Right ventricle myocardium superior (tissue), 1 donor: ENCODE results near the gene POLG2. TPM values are rescaled to one million over a fixed set of nuclear protein-coding genes. Genes with fewer than 3 reads are reported as not detected.
"Not testable (repeated sequence)": the region's sequence is repeated elsewhere in the genome, so short reads cannot be mapped to it uniquely, and the experiment has no call there.

Experiments
- ATAC-seq: fragments of 200-7000 bp; cut with Tn5 transposase; one replicate; pipeline ENCODE4 v1.9.1; 2020; ENCODE audit warnings: mild to moderate bottlenecking; ENCODE audit not compliant: poor library complexity
- DNase-seq: peaks from one replicate; pipeline ENCODE4 v3.0.0-alpha.2; 2020
- intact Hi-C: fragments of 100-400 bp; cut with DNase I; formaldehyde crosslinking; loops from one replicate; pipeline ENCODE4 v1.11.2; 2022
- microRNA-seq: library from miRNA; unstranded; fragments of <30 nt; microRNA quantifications from one replicate; pipeline ENCODE4 v1.2.0, GENCODE V29; 2020
- total RNA-seq: library from RNA; stranded (reverse); fragmentation: NEBNext Ultra II Directional; extraction: Animal tissue kit (Norgen Biotek cat#: 25700); gene quantifications from one replicate; pipeline ENCODE4 v1.2.1, GENCODE V29; 2021
- donor health status: DM: no; HTN: yes; CAD: no; lungs with severe emphysema.

Gene POLG2
- total RNA-seq, 1 donor from 2014 or later: 7.4 TPM

DNA sequence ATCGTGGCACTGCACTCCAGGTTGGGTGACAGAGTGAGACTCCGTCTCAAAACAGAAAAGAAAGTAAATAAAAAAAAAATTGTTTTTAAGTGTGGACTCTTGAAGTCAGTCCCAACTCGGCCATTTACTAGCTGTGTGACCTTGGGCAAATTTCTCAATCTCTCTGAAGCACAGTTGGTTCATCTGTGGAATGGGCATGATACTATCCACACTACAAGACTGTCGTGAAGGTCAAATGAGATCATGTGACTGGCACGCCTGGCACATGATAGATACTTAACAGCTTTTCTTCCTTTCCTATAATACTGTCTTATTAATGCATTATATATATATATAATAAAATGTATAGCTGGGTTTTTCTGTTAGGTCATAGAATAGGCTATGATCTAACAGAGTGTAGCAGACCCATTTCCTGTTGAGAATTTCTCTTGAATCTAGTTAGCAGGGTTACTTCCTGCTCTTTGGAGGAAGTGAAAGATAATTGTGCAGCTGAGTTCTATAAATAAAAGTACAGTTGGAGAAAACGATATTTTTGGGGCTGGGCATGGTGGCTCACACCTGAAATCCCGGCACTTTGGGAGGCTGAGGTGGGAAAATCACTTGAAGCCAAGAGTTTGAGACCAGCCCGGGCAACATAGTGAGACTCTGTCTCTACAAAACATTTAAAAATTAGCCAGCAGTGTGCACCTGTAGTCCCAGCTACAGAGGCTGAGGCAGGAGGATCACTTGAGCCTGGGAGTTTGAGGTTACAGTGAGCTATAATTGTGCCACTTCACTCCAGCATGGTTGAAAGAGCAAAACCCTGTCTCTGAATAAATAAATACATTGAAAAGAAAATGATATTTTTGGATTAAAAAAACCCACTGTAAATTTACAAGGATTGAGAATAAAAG lies 40.6 kb downstream of the POLG2 start:
- no peak for ATAC-seq
- no peak for DNase-seq
- intact Hi-C loops: no loop called here

DNA sequence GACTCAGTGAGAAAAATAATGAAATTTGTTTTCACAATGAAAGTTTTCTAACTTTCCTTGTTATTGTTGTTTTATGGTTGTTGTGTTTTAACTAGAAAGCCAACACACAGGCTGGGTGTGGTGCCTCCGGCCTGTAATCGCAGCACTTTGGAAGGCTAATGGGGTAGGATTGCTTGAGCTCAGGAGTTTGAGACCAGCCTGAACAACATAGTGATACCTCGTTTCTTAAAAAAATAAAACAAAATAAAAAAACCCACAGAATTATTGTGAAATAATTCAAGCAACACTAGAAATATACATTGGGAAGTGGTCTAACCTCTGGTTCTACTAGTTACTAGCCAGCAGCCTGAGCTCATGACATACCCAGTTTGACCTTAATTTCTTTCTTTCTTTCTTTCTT lies 47.3 kb downstream of the POLG2 start:
- ATAC-seq (no peak), DNase-seq (no peak)
- intact Hi-C loops: no loop called here

DNA sequence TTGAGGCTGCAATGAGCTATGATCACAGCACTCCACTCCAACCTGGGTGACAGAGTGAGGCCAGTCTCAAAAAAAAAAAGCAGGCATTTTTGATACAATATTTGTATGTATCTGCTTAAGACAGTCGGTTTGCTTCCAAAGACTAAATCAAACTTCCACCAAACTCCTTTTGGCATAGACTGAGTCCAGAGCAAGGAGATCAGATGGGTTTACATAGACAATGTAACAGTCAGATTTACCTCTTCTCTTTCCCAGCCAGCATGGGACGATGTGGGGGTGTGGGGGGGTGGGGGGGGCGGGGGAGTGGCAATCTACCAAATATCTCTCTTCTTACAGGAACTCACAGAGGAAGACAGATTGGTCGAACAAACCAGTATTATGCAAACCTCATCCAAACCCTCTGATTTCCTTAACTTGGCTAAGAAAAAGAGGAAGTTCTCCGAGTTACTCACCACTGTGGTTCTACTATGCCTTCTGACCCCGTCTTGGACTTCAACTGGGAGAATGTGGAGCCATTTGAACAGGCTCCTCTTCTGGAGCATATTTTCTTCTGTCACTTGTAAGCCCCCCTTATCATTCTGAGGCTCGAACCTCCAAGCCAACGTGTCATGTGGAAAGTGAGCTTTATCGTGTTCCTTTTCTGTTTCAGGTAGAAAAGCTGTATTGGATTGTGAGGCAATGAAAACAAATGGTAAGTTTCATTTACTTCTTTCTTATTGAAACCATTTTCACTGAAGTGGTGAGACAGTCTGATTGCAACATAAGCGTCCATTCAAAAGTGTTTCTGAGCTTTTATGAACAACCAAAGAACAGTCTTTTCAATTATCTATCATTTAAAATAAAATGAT lies 48.0 kb downstream of the POLG2 start, which contains the start of gene MILR1:
Gene MILR1, plus strand, starts transcription at position 451 of the 848 bp plus-strand sequence. Its CDS starts 54 bp downstream, at position 505.
- ATAC-seq: peak; percentile 97
- intact Hi-C loops: no loop called here
- no peak for DNase-seq

DNA sequence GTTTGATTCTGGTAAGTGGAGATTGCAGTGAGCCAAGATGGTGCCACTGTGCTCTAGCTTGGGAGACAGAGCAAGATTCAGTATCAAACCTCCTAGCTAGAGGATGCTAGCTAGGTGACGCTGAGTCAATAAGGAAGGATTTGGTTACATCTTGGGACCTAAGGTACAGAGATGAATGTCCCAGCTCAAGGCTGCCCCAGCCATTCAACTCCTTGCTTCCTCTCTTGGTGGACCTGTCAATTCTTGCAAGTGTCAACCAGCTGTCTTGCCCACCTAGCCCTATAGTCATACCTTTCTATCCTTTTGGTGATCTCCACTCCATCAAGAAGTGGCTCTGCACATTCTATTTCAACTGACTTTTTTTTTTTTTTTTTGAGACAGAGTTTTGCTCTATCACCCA lies 49.3 kb downstream of the POLG2 start:
- intact Hi-C loops: no loop called here
- ATAC-seq (no peak), DNase-seq (no peak)

DNA sequence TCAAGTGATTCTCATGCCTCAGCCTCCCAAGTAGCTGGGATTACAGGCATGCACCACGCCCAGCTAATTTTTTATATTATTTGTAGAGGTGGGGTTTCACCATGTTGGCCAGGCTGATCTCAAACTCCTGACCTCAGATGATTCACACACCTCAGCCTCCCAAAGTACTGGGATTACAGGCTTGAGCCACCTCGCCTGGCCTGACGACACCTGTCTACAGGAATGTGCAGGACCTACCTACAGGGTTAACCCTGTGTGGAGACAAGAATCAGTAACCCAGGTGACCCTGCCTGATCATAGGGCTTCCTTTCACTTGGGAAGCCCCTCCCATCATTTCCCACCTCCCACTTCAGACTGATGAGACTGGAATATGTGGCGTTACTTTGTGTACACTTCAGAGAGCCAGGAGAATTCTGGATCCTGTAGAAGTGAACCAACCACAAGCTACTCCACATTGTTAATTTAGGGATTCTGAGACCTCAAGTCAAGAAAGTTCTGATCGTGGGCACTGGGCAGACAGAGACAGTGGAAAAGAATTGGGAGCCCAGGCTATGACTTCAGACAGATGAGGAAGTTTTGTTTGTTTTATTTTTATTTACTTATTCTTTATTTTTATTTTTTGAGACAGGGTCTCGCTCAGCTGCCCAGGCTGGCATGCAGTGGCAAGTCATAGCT lies 53.6 kb downstream of the POLG2 start:
- ATAC-seq (no peak), DNase-seq (no peak)
- intact Hi-C loops: no loop called here

DNA sequence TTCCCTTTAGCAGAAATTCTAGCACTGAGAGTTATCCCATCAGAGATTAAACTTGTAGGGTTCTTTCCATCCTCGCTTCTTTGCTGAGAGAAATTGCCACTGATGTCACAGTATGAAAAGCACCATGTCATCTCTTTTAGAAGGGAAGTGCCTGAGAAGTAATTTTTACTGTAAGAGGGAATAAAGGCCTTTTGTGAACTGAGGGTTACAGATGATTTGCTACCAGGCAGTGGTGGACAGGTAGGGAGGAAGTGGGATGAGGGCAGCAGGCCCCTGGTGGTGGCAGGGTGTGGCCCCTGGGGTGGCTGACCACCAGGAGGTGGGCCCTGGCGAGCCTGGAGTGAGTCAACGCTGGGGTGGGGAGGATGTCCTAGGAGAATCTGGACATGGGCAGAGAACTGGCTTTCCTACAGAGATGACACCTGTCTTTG lies 54.3 kb downstream of the POLG2 start:
- intact Hi-C loops: no loop called here
- DNase-seq: peak; percentile 44
- ATAC-seq: peak; percentile 71

DNA sequence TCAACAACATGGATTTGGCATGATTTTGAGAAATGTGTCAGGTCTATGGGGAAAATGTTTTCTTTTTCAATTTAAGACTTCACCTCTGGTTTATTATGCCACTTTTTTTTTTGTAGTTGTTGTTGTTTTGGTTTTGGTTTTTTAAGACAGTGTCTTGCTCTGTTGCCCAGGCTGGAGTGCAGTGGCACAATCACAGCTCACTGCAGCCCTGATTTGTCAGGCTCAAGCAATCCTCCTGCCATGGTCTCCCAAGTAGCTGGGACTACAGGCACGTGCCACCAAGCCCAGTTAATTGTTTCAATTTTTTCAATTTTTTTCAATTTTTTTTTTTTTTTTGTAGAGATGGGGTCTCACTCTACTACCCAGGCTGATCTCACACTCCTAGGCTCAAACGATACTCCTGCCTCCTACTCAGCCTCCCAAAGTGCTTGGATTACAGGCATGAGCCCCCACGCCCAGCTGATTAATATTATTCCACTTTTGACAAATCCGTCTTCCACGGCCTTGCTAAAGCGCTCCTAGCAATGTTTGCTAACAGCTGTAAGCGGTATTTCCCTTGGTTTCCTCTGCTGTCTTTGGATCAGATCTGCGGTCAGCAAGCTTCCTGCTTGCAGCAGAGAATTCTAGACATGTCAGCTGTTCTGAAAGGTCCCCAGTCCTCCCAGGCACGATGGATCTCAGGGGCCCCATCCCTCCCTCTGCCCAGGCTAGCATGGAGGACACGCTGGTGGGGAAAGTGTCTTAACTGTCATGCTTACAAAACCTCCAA lies 54.9 kb downstream of the POLG2 start:
- intact Hi-C loops: no loop called here
- peak; percentile 86 for ATAC-seq
- DNase-seq: peak; percentile 44

DNA sequence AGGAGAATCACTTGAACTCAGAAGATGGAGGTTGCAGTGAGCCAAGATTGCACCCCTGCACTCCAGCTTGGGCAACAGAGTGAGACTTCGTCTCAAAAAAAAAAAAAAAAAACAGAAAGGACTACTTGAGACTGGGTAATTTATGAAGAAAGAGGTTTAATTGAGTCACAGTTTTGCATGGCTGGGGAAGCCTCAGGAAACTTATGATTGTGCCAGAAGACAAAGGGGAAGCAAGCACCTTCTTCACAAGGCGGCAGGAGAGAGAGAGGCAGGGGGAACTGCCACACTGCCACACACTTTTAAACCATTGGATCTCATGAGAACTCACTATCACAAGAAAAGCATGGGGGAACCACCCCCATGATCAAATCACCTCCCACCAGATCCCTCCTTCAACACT lies 56.9 kb downstream of the POLG2 start:
- DNase-seq (no peak), ATAC-seq (no peak)
- intact Hi-C loops: no loop called here

DNA sequence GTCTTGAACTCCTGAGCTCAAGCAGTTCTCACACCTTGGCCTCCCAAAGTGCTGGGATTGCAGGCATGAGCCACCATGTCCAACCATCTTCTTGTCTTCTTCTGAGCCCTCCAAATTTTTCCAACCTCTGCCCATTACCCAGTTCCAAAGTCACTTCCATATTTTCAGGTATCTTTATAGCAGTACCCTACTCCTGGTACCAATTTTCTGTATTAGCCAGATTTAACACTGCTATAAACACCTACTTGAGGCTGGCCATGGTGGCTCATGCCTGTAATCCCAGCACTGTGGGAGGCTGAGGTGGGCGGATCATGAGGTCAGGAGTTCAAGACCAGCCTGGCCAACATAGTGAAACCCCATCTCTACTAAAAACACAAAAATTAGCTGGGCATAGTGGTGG lies 57.3 kb downstream of the POLG2 start:
- ATAC-seq, intact Hi-C loops, DNase-seq: not testable (repeated sequence)

DNA sequence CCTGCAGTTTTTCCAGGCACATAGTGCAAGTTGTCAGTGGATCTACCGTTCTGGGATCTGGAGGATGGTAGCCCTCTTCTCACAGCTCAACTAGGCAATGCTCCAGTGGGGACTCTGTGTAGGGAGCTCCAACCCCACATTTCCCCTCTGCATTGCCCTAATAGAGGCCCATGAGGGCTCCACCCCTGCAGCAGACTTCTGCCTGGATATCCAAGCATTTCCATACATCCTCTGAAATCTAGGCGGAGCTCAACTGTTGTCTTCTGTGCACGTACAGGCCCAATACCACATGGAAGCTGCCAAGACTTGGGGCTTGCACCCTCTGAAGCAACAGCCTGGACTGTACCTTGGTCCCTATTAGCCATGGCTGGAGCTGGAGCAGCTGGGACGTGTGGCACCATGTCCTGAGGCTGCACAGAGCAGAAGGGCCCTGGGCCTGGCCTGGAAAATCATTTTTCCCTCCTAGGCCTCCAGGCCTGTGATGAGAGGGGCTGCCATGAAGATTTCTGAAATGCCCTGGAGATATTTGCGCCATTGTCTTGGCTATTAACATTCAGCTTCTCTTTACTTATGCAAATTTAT lies 58.8 kb downstream of the POLG2 start:
- ATAC-seq (no peak), DNase-seq (no peak)
- intact Hi-C loops: no loop called here

DNA sequence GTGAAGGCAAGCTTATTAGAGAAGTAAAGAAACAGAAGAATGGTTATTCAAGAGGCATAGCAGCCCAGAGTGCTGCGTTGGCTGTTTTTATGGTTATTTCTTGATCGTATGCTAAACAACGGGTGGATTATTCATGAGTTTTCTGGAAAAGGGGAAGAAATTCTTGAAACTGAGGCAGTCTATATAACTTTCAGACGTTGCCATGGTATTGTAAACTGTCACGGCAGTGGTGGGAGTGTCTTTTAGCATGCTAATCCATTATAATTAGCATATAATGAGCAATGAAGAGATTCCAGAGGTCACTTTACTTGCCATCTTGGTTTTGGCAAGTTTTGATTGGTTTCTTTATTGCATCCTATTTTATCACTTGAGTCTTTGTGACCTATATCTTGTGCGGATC lies 65.3 kb downstream of the POLG2 start:
- ATAC-seq: no peak
- intact Hi-C loops: no loop called here
- DNase-seq: no peak

DNA sequence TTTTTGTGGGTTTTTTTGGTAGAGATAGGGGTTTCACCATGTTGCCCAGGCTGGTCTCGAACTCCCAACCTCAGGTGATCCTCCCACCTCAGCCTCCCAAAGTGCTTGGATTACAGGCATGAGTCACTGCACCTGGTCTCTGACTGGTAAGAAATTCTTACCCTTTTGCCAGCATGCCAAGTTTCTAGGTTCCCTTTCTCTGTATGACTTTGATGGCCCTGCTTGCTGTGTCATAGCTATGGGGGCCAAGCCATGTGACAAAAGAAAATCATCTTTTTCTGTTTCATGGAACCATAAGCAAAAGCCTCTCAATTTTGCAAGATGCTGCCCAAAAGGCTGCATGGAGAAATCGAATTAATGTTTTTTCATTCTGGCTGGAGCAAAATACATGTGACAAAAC lies 66.8 kb downstream of the POLG2 start:
- intact Hi-C loops, DNase-seq, ATAC-seq: not testable (repeated sequence)

DNA sequence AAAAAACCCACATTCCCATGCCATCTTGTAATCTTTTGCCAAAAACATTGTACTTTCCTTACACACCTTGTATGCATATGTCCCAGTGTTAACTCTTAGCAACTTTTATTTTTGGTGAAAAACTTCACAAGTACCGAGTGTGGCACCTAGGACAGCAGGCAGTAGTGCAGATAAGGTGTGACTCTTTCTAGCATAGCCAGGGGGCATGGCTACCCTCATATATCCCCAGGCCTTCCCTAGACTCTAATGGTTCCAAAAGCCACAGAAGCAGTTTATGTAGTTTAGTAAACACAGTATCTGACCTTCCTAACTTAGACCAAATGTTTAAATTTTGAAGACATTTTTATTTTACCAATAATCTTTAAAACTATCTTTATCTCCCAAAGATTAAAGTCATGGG lies 68.4 kb downstream of the POLG2 start:
- no peak for ATAC-seq
- no peak for DNase-seq
- intact Hi-C loops: no loop called here

Small RNAs within 50 kb of the gene (microRNA-seq; reads per million reads assigned to microRNA genes)
- not detected for gene MIR3064
- not detected for gene MIR5047

Other genes with a start within 250 kb of the POLG2 start
- gene TEX2, start 233.8 kb downstream of the POLG2 start, total RNA-seq: 54.0 TPM
- 89.9 TPM for gene PECAM1, start 106.2 kb downstream of the POLG2 start, total RNA-seq
- gene MILR1, start 47.9 kb downstream of the POLG2 start, total RNA-seq: 2.2 TPM
- 262 TPM for gene DDX5, start 9.2 kb upstream of the POLG2 start, total RNA-seq
- 11.2 TPM for gene CEP95, start 9.9 kb upstream of the POLG2 start, total RNA-seq
- gene SMURF2, start 165.3 kb upstream of the POLG2 start, total RNA-seq: 12.4 TPM